Liver (tissue), 3 donors: ENCODE measurements around the gene GTF3C5.

Experiments used
- CTCF ChIP-seq: fragments of 150-350 bp; IDR thresholded peaks from 2 replicates; pipeline ENCODE4 v1.5.1; 2017; ENCODE audit warnings: improper control_type of control experiment, low read depth, low read length; ENCODE audit not compliant: missing input control
- GABPA ChIP-seq, 2 donors: IDR thresholded peaks in 1 of 2; conservative IDR thresholded peaks in 1 of 2; 2 replicates each; pipeline ENCODE4 v1.6.1; 2016; ENCODE audit warnings: antibody characterized with exemption in 2 of 2, mild to moderate bottlenecking in 1 of 2, moderate library complexity in 1 of 2
- JUND ChIP-seq, 2 donors: IDR thresholded peaks; 2 replicates each; pipeline ENCODE4 v1.6.1; 2016; ENCODE audit warnings: antibody characterized with exemption in 2 of 2
- RAD21 ChIP-seq, 2 donors: IDR thresholded peaks; 2 replicates each; pipeline ENCODE4 v1.6.1; 2016; ENCODE audit warnings: antibody characterized with exemption in 2 of 2, mild to moderate bottlenecking in 2 of 2
- TAF1 ChIP-seq: conservative IDR thresholded peaks from 2 replicates; pipeline ENCODE4 v1.6.1; 2016; ENCODE audit warnings: antibody characterized with exemption, mild to moderate bottlenecking
- donor health status: healthy.
- donor health status: healthy.

GRCh38 chr9:133065070-133065388 lies 34.2 kb downstream of the GTF3C5 start:
- TF ChIP-seq JUND (IDR thresholded peaks at IDR 0.05): no peak
- TF ChIP-seq TAF1: no peak
- TF ChIP-seq CTCF: no peak
- TF ChIP-seq RAD21 (IDR thresholded peaks at IDR 0.05): no peak
- TF ChIP-seq GABPA (IDR thresholded peaks at IDR 0.05 in 1 of 2, conservative IDR thresholded peaks at IDR 0.05 in 1 of 2): no peak
